ENCODE results near the gene DIAPH2.
"Not testable (repeated sequence)": the region's sequence is repeated elsewhere in the genome, so short reads cannot be mapped to it uniquely, and the experiment has no call there.

The DIAPH2 gene

GRCh38 chrX:96834137-96834536, 149.5 kb downstream of the DIAPH2 start:
- no peak for DNase-seq

- DNase-seq, result no peak
Observed at GRCh38 chrX:96835660-96836289, 151.1 kb downstream of the DIAPH2 start.

- no peak for DNase-seq
Observed at GRCh38 chrX:96837808-96838207, 153.2 kb downstream of the DIAPH2 start.

GRCh38 chrX:96838537-96838936, 153.9 kb downstream of the DIAPH2 start:
- no peak for DNase-seq

- no peak for DNase-seq
Observed at GRCh38 chrX:96841325-96841724, 156.7 kb downstream of the DIAPH2 start.

GRCh38 chrX:96841866-96842265, 157.2 kb downstream of the DIAPH2 start:
- not testable (repeated sequence) for DNase-seq

GRCh38 chrX:96843566-96843965, 158.9 kb downstream of the DIAPH2 start:
- no peak for DNase-seq

GRCh38 chrX:96846841-96847240, 162.2 kb downstream of the DIAPH2 start:
- DNase-seq, result no peak

GRCh38 chrX:96859422-96859821, 174.8 kb downstream of the DIAPH2 start:
- DNase-seq, result not testable (repeated sequence)

- DNase-seq, result no peak
Observed at GRCh38 chrX:96861218-96861617, 176.6 kb downstream of the DIAPH2 start.

- DNase-seq, result no peak
Observed at GRCh38 chrX:96861661-96862060, 177.0 kb downstream of the DIAPH2 start.

GRCh38 chrX:96883608-96884007, 199.0 kb downstream of the DIAPH2 start, which contains the start of gene RPA4:
Gene RPA4 (plus strand): TSS chrX:96883908. CDS start chrX:96884311, 403 bp downstream.
- no peak for DNase-seq

GRCh38 chrX:96884027-96884426, 199.4 kb downstream of the DIAPH2 start:
- DNase-seq, result no peak

- no peak for DNase-seq
Observed at GRCh38 chrX:96889726-96890125, 205.1 kb downstream of the DIAPH2 start.

- no peak for DNase-seq
Observed at GRCh38 chrX:96906741-96907140, 222.1 kb downstream of the DIAPH2 start.

GRCh38 chrX:96907516-96908272, 223.1 kb downstream of the DIAPH2 start:
- DNase-seq, result no peak

- no peak for DNase-seq
Observed at GRCh38 chrX:96909291-96909690, 224.6 kb downstream of the DIAPH2 start.

- DNase-seq, result no peak
Observed at GRCh38 chrX:96918864-96919263, 234.2 kb downstream of the DIAPH2 start.

GRCh38 chrX:96919672-96920071, 235.0 kb downstream of the DIAPH2 start:
- no peak for DNase-seq

- DNase-seq, result no peak
Observed at GRCh38 chrX:96924581-96924980, 239.9 kb downstream of the DIAPH2 start.

- no peak for DNase-seq
Observed at GRCh38 chrX:96929036-96929435, 244.4 kb downstream of the DIAPH2 start.

GRCh38 chrX:96957718-96958117, 273.1 kb downstream of the DIAPH2 start:
- no peak for DNase-seq

GRCh38 chrX:96971812-96972211, 287.2 kb downstream of the DIAPH2 start:
- no peak for DNase-seq

- DNase-seq, result no peak
Observed at GRCh38 chrX:96978906-96979305, 294.3 kb downstream of the DIAPH2 start.

- DNase-seq, result no peak
Observed at GRCh38 chrX:96979766-96980165, 295.1 kb downstream of the DIAPH2 start.
